Dermis microvascular lymphatic vessel endothelial cell (primary cell): ENCODE data around the gene PHACTR3. TPM values are rescaled to one million over a fixed set of nuclear protein-coding genes. Genes with fewer than 3 reads are reported as not detected.

Experiments used
- DNase-seq, 2 donors: peaks; one replicate each; pipeline versions ENCODE4 v3.0.0 to v3.0.0-alpha.2; 2010; ENCODE audit warnings: low read depth in 2 of 2
- total RNA-seq: library from RNA; depleted of rRNA; stranded (reverse); fragments of >200 nt; gene quantifications from 2 replicates; pipeline ENCODE4 v1.2.1, GENCODE V29; 2014

PHACTR3 gene
- total RNA-seq, 1 donor from 2014 or later, result 2.4 TPM

DNA sequence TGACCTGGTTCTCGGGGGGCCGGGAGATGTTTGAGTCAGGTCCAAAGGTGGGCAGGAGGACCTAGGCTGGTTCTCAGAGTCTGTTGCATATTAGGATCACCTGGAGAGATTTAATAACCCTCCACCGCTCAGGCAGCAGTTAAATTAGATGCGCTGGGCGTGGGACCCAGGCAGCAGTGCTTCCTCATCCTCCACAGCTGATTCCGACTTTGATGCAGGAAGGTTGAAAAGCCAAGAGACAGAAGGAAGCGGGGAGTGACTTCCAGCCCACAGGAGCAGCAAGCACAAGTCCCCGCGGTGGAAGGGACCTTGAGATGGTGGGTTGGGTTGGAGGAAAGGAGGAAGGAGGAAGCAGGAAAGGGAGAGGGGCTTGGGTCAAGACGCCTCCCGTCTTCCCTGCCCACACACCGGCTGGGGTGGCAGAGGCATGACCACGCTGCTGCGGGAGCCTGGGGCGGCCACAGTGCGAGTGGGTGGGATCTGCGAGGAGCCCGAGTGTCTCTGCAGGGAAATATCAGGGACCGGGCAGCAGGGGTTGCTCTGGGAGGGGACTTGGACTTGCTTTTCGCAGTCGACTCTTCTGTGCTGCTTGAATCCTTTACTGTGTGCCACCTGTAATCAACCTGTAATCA, 146.0 kb downstream of the PHACTR3 start:
- no peak for DNase-seq

DNA sequence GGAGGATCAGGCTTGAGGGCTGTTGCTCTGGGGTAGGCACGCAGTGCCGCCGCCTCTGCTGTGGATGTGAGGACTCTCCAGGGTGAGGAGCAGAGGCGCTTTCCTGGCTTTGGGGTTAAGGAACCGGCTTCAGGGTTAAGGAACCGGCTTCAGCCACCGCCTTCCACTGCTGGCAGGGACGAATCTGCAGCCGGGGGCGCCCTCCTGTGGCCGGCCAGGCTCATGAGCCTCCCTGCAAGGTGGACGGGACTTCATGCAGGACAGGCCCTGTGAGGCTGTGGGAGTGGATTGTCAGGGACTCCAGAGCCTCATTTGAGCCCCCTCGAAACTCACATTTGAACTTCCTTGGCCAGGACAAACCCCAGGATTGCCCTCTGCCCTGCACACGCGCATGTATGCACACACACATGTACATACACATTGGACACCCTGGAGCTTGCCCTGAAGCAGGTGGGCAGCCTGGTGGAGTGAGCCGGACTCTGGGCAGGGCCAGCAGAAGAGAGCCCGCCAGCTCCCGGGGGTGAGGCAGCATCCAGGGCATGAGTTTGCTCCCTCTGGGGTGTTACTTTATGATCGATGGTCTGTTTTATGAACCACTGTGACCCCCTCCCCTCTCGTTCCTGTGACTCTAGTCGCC, 146.9 kb downstream of the PHACTR3 start:
- peak in 1 of 2 donors; percentile 24 for DNase-seq

DNA sequence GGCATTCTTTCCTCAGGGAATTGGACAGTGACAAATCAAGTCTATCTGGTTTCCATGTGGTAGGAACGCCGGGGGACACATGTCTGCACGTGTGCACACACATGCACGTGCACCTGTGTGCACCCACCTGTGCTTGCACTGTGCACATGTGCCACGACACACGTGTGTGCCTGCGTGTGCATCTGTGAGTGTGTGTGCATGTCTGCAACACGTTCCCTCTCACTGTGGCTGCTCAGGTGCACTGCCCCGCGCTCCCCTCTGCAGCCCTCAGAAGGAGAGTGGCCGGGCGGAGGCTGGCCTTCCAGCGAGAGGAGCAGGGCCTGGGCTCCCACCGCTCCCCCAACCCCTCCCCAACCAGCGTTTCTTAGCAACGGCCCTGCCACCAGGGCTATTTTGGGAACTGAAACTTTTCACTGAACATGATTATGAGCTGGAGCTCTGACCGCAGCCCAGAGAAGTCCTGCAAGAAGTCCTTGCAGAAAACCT, 147.8 kb downstream of the PHACTR3 start:
- DNase-seq, result no peak

DNA sequence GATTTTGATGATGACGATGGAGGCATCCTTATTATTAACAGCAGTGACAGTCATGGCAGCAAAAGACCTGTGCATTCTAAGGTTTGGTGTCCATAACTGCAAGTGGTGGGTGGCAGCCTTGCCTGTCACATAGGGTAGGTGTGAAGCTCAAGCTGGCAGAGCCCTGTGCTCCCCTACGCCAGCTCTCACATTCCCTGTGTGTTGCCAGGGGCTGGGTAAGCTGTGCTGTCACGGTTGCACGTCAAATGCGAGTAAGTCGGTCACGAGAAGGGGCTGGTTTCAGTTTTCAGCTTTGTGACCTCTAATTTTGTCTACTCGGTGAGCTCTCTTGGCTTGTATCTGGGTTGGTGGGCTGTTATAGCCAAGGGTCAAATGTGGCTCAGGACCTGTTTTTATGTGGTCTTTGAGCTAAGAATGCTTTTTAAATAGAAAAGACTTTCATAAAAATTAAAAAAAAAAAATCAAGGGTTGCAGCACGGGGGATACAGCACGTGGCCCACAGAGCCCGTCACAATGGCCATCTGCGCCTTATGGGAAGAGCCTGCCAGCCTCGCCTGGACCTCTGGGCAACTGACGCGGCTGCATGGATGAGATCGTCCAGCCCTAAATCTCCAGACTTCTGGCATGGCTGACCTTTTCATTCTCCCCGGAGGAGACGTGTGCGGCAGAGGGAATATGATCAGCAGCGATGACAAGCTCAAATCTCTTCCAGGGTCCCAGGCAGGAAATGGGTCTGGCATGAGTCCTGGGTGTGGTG, 148.5 kb downstream of the PHACTR3 start:
- DNase-seq, result no peak

DNA sequence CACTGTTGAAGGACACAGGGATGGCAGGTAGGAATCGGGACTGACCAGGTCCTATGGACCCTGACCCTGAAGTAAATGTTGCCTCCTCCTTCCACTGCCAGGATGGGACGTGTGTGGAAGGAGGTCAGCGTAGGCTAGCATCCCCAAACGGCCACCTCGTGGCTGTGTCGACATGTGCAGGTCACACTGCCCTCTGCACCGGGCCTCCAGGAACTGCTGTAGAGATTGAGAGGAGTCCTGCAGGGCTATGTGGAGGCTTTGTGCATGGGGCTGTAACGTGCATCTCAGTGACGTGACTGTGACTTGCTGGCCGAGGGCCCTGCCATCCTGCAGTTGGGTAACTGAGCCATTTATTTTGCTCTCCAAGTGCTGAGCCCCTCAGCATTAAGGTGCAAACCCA, 149.5 kb downstream of the PHACTR3 start:
- no peak for DNase-seq

DNA sequence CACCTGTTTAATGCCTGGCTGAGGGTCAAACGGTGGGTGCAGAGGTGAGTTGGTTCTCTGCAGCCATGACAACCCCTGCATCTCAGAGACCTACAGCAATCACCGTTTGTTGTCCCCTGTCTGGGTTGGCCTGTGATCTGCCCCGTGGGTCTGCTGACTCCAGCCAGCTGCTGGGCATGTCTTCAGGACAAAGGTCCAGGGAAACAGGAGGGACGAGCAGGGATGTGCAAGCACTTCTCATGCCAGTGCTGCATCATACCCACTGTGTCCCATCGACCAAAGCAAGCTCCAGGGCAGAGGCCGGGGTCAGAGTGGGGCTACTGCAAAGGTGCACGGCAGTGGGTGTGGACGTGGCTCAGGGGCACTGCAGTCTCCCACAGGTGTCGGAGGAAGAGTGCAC, 150.2 kb downstream of the PHACTR3 start:
- DNase-seq, result no peak

DNA sequence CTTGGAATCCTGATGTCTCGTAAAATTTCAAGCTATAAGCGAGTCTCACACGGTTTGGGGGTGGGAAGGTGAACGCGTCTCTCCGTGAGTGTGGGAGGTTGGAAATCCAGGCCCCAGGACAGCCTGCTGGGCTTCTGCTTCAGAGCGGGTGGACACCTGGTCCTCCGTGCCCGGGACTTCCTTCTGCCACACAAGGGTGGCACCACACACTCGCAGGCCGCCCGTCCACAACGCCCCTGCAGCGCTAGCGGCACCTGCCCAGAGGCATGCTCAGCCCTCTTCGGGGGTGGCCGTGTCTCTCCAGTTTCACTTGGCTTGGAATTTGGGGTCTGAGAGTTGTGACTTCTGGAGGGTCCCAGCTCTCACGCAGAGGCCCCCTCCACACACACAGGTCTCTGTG, 151.9 kb downstream of the PHACTR3 start:
- DNase-seq, result no peak

DNA sequence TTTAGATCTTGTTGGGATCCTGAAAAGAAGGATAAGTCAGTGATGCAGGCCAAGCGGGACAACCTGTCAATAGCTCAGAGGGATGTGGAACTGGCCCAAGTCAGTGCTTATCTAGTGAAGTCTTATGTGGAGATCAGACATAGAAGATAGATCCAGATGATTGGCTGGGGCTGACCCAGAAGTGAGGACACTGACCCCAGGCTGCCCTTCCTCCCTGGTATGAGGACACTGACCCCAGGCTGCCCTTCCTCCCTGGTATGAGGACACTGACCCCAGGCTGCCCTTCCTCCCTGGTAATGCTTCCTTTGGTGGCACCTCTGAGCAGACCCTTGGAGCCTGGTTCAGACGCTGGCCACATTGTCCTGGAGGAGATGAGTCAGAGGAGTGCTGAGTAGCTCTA, 159.7 kb downstream of the PHACTR3 start:
- no peak for DNase-seq

DNA sequence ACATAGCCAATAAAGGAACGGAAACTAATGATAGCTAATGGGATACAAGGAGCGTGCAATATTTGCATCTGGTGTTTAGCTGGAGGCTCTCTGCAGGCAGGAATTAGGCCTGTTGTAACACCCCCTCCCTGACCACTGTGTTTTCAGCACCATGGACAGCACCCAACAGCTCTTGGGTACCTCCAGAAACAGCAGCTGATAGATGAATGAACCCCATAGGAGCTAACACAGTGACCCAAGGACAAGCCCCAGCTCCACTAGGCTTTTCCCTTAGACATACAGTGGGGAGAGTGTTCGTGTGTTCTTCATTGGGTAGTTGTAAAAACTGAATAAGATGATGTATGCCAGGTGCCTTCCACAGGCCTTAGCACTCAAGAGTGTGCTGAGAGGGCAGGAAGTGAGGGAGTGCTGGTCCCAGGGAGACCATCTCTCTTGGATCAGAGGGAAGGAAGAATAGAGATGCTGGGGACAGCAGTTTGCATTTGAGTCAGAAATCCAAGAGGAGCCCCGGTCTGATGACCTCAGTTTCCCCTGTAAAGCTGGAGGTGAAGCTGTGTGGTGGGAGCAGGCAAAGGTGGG, 161.3 kb downstream of the PHACTR3 start:
- DNase-seq, result peak in 1 of 2 donors; percentile 4

DNA sequence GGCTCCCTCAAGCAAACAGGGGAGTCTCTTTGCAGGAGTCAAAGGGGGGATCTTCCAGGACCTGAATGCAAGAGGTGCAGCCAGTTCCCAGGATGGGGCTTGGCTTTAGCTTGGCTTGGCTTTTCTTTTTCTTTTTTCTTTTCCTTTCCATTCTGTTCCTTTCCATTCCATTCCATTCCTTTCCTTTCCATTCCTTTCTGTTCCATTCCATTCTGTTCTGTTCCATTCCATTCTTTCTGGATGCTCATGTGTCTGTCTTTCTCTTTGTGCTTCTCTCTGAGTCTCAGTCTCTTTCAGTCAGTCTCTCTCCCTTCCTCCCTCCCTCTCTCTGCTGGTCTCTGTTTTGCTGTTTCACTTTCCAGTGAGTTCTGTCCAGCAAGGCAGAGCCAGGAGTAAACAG, 163.3 kb downstream of the PHACTR3 start:
- no peak for DNase-seq

DNA sequence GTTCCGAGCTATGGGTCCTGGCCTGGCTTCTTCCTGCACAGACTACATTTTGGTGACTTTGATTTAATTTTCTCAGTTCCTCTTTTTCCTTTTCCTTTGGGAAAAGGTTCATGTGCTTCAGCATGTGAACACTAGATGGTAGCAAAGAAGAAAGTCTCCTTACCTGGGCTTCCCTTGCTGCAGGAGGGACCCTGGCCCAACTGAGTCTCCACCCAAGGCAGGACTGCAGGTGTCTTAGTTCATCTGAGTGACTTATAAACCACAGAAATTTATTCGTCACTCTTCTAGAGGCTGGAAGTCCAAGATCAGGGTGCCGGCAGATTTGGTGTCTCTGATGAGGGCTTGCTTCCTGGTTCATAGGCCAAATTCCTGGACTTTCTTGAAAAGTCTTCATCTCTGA, 165.9 kb downstream of the PHACTR3 start:
- no peak for DNase-seq

DNA sequence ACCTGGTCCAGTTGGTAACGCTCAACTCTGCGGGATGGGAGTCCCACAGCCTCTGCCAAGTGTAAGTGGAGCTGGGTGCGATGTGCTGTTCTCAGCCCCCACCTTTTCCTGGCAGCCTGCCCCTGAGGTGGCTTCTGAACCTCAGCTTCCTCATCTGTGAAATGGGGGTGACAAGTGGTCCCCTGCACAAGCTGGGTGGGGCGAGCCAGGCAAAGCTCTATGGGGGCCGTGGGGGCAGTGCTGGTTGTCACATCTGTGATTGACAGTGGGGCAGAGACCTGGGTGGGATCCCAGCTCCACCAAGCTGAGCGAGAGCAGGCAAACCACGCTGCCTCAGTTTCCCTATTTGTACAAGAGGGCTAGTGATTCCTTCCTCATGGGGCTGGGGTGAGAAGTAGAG, 166.5 kb downstream of the PHACTR3 start:
- DNase-seq, result no peak

DNA sequence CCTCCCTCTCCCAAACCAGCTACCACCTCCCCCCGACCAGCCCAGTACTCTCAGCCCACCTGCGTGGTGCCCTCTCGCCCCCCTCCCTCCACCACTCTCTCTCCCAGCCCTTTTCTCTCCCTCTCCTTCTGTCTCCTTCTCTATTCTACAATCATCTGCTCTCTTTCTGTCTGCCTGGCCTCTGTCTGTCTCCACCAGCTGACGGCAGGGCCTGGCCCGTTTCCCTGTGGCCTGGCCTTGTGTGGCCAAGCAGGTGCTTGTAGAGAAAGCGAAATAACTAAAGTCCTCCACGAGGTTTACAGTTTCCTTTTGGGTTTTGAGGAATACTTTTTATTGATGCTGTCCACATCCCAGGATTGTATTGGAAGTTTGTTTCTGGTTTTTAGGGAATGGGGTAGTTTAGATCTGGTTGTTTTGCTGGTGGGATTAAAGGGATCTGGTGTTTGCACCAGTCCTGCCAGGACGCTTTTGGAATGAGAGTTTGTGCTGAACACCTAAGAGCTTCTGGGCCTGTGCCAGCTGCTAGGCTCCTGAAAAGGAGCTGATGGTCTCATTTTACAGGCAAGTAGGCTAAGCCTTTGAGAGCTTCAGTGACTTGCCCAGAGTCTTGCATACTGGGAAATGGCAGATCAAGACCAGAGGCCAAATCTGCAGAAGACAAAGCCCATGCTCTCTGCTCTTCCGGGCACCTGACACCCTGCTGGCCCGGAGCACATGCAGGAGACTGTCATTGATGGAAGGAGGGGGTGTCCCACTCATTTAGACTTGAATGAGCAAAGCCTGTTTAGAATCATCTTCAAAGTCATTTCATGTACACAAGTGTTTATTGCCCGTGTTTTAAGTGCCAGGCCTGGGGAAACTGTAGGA, 167.4 kb downstream of the PHACTR3 start:
- no peak for DNase-seq

DNA sequence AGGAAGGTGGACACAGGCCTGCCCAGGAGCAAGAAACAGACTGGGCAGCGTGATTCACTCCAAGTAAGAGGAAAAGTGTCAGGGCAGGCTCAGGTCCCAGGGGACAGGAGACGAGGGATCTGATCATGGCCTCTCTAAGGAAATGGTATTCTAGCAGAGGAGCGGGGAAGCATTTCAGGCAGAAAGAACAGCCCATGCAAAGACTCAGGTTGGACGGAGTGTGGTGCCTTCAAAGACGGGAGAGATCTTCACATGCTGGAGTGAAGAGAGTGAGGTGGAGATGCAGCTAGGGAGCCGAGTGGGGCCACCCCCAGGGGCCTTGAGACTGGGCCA, 168.0 kb downstream of the PHACTR3 start:
- DNase-seq, result no peak

DNA sequence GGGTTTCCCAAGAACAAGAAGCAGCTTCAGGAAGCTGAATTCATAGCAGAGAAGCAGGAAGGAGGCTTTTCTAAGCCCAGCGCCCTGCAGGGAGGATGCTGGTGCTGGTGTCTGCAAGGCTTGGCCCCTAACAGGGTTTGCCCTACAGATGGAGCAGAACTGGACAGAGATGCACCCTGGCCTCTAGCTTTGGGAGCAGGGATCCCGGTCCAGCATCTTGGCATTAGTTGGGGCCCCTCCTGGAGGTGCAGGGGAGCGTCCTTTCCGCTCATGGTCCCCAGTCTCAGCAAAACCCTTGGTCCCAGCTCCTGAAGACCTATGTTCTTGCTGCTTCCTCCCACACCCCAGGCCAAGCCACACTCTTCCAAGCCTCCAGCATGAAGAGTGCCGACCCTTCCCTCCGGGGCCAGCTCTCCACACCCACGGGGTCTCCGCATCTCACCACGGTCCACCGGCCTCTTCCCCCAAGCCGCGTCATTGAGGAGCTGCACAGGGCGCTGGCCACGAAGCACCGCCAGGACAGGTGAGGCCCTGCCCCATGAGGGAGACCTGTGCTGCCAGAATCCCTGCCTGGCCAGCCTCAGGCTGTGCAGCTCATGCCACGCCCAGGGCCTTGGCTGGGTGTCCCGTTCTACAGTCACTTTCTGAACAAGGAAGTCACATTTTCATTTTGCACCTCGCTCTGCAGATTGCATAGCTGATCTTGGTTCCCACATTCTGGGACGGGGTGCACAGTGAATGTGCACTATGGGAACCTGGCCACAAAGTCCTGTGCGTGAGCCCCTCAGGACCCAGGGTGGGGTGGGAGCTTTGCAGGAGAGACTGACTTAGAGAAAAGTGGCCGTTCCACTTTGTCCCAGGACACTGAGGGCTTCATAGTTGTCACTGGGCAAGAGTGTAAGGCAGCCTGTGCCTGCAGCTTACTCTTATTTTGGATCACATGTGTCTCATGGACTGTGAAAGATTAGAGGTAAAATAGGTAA, 168.9 kb downstream of the PHACTR3 start:
- DNase-seq, result no peak

DNA sequence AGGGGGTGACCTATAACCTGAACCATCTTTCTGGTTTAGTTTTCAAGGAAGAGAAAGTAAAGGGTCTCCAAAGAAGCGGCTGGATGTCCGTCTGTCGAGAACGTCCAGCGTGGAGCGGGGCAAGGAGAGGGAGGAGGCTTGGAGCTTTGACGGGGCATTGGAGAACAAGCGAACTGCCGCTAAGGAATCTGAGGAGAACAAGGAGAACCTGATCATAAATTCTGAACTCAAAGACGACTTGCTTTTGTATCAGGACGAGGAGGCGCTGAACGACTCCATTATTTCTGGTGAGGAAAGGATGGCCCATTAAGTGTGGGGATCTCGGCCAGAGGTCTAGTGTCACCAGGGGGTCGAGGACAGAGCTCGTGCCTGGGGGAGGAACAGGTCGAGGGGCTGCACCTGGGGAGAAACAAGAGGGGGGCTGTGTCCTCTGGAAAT, 169.9 kb downstream of the PHACTR3 start:
- no peak for DNase-seq

DNA sequence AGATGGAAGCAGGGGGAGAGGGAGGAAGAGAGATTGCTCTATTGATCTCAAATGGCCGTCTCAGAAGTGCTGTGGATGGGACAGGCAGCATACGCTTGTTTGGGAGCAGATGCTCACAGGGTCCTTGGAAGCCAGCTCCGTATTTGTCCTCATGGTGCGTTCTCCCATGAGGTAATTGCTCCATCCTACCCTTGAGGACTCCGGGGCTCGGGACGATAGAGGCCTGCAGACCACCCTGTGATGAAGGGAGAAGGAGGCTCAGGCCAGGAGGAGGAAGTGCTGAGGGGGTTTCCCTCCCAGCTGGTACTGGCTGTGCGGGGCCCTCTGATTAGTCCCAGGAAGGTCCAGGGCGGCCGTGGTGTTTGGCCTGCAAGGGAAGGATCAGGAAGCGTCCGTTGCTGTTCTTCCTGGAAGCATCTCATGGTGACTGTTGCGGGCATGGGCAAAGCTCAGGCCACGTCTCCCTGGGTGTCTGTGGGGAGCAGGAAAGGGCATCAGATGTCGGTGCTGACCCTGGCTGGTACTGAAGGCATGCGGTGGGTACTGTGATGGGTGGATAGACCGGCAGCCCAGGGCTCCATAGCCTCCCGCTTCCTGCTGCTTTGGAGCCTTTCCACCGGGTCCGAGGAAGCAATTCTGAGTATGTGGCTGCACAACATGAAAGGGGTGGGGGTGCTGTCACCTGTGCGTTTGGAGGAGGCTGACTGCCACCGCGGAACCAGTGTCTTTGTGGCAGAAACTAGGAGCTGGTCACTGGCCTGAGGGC, 170.8 kb downstream of the PHACTR3 start:
- DNase-seq, result no peak

DNA sequence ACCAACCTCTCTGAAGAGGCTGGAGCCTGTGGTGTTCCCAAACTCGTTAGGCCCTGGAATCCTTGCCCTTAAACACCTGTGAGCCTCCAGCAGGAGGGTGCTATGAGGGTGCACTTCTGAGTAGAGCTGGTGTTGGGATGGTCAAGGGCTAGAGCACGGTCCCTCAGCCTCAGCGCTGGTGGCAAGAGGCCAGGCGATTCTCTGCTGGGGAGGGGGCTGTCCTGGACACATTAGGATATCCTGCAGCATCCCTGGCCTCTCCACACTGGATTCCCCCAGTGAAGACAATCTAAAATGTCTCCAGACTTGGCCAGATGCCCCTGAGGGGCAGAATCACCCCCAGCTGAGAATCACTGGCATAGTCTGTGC, 171.3 kb downstream of the PHACTR3 start:
- DNase-seq, result no peak

DNA sequence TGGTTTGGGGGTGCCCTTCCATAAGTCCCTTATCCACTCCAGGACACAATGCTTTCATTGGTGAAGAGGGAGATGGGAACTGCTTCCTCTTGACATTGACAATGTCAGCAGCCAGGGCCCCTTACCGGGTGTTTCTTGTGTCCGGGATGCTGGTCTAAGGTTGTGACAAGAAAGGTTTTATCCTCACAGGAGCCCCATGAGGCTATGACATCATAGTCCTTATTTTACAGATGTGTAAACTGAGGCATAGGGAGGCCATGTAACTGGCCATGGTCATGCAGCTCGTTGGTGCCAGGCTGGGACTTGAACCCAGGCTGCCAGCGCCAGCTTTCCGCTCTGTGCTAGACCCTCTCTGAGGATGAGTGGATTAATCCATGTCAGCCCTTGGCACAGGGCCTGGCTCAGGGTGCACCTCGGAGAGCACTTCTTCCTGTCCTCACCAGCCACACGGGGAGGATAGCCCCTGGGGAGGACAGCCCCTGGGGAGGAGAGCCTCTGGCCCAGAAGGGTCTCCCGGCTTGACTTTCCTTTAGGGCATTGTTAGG, 171.8 kb downstream of the PHACTR3 start:
- no peak for DNase-seq
